ENCODE measurements around the gene NUP98. TPM values are rescaled to one million over a fixed set of nuclear protein-coding genes. Genes with fewer than 3 reads are reported as not detected.

Gene NUP98
- total RNA-seq, 1 experiment from 2014 or later, result 98.4 TPM

- ATAC-seq, result no peak
Measured at GRCh38 chr11:3802011-3802790, 4.8 kb upstream of the NUP98 start.

More at GRCh38 chr11:3802011-3802790, 4.8 kb upstream of the NUP98 start:
- Histone ChIP-seq H4K20me1 (ENCODE audit: insufficient read depth) (no peaks in the 10 kb centered on the region), H3K27ac (ENCODE audit: low read depth, low read length) (no peak overlapping the region), H3K9ac (ENCODE audit: low read length) (no peak overlapping the region), H3K4me1 (ENCODE audit: control insufficient read depth in 1 of 2, insufficient read depth in 2 of 2, low read length in 2 of 2) (peaks cover 6 to 22% of the 10 kb centered on the region in 2 experiments), H3K4me3 (replicated peaks in 1 of 2; ENCODE audit: low read depth in 1 of 2, low read length in 2 of 2) (no peak overlapping the region), H3K27me3 (ENCODE audit: insufficient read depth, low read length) (no peaks in the 10 kb centered on the region), H3K9me3 (ENCODE audit: control insufficient read depth in 1 of 2, insufficient read depth in 1 of 2, low read depth in 1 of 2, low read length in 2 of 2) (no peaks in the 10 kb centered on the region), H3K9me2 (ENCODE audit: insufficient read depth) (no peaks in the 10 kb centered on the region), H3K4me2 (ENCODE audit: low read length) (no peak overlapping the region), H3K36me3 (ENCODE audit: control insufficient read depth in 1 of 2, insufficient read depth in 2 of 2, low read length in 2 of 2) (no peaks in the 10 kb centered on the region), H2AFZ (ENCODE audit: low read depth, low read length, poor library complexity, severe bottlenecking) (no peak overlapping the region), H3K79me2 (ENCODE audit: insufficient read depth, low read length) (peaks cover 2% of the 10 kb centered on the region)
- POLR2A ChIA-PET, result no interaction called here
- DNase-seq (ENCODE audit: low read depth, low spot score), result no peak
- intact Hi-C loops (cut with micrococcal nuclease), result no loop called here
- CTCF ChIA-PET, result no interaction called here
- no TSS peak for BruUV-seq (replicated peaks)
- RAD21 ChIA-PET (ENCODE audit: low non-redundant PET in 1 of 2, low total read pairs in 2 of 2, uncharacterized antibody in 2 of 2, unreplicated experiment in 2 of 2), result no interaction called here
- TF ChIP-seq POLR2A (IDR thresholded peaks at IDR 0.05; ENCODE audit: borderline replicate concordance, extremely low read depth, insufficient read depth, insufficient read length) (no peak), SP1 (IDR thresholded peaks at IDR 0.05; ENCODE audit: low read depth) (no peak), FOSL1 (IDR thresholded peaks at IDR 0.05; ENCODE audit: low read depth) (no peak), ZBTB33 (IDR thresholded peaks at IDR 0.05; ENCODE audit: extremely low read depth, insufficient replicate concordance, low read length) (no peak)

All from HCT116 (cell line).